WI38 (cell line): ENCODE measurements around the gene VPS52.

ENCODE experiments used
- H3K4me3 ChIP-seq: 2 replicates; pipeline ENCODE4 v1.5.1; 2011; ENCODE audit warnings: low read depth, mild to moderate bottlenecking, control low read depth, low read length
- TF ChIP-seq, protein P1 (sequence below): IDR thresholded peaks from 2 replicates; pipeline ENCODE4 v1.5.1; 2012; ENCODE audit warnings: low read depth, mild to moderate bottlenecking, control low read depth, low read length

VPS52 gene

DNA sequence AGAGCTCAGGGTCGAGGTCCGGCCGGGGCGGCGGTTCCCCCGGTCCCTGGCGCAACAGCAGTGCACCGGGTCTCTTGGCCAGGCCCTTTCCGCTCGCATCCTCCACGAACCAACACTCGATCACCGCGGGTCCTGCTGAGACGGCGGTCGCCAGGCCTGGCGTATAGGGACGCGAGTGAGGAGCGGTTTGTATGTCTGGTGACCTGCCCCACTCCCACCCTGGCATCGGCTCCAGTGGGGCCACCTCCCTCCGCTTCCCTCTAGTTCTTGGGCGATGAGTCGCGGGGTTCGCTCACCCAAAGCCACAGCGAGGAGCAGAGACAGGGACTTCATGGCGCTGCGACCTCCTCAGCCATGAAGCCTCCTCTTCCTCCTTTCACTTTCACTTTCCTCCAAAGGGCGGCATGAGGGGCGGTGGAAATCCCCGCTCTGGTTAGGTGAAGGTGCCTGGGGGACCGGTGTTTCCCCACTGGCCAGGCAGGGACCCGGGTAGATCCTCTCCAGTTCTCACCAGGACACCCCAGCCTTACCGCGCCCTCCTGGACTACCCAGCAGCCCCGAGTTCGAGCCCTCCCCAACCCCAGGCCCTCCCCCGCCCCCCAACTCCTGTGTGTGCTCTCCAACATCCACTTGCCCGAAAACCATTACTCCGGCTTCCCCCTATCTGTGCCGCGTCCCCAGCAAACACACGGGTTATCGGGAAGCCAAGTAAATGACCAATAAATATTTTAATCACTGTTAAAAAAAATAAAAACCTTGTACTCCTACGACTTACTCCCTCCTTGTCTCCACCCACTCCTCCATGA, 42.2 kb upstream of the VPS52 start, which contains the start of gene TAPBP:
TSS of gene TAPBP (minus strand) at position 370 of the 806 bp plus-strand sequence. CDS start at position 333, 37 bp downstream.
- TF ChIP-seq, protein P1, sequence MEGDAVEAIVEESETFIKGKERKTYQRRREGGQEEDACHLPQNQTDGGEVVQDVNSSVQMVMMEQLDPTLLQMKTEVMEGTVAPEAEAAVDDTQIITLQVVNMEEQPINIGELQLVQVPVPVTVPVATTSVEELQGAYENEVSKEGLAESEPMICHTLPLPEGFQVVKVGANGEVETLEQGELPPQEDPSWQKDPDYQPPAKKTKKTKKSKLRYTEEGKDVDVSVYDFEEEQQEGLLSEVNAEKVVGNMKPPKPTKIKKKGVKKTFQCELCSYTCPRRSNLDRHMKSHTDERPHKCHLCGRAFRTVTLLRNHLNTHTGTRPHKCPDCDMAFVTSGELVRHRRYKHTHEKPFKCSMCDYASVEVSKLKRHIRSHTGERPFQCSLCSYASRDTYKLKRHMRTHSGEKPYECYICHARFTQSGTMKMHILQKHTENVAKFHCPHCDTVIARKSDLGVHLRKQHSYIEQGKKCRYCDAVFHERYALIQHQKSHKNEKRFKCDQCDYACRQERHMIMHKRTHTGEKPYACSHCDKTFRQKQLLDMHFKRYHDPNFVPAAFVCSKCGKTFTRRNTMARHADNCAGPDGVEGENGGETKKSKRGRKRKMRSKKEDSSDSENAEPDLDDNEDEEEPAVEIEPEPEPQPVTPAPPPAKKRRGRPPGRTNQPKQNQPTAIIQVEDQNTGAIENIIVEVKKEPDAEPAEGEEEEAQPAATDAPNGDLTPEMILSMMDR: no peak
- peak within 1 kb of the TSS; percentile 87 for H3K4me3 ChIP-seq

DNA sequence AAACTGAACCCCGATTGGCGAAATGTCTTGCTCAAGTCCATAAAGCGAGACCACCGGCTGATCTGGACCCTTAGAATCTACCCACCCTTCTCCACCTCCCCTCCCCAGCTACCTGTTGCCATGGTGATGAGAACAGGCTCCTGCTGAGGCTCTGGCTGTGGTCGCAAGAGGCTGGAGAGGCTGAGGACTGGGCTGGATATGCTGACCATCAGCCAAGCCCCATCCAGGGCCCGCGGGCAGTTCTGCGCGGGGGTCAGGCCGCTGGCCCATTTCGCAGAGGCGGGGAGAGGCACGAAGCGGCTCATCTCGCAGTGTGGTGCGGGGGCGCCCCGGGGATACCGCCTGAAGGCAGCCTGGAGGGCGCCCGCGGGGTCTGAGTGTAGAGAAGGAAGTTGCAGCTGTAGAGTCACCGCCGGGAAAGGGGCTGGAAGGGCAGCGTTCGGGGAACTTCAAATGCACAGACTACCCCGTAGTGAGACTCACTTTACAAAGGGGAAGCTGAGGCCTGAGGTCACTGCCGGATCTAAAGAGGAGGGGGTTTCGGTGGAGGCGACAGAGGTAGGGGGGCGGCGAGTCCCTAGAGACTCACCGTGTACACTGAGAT, 41.5 kb upstream of the VPS52 start:
- H3K4me3 ChIP-seq: peak overlapping the region; percentile 87
- TF ChIP-seq, protein P1: no peak

DNA sequence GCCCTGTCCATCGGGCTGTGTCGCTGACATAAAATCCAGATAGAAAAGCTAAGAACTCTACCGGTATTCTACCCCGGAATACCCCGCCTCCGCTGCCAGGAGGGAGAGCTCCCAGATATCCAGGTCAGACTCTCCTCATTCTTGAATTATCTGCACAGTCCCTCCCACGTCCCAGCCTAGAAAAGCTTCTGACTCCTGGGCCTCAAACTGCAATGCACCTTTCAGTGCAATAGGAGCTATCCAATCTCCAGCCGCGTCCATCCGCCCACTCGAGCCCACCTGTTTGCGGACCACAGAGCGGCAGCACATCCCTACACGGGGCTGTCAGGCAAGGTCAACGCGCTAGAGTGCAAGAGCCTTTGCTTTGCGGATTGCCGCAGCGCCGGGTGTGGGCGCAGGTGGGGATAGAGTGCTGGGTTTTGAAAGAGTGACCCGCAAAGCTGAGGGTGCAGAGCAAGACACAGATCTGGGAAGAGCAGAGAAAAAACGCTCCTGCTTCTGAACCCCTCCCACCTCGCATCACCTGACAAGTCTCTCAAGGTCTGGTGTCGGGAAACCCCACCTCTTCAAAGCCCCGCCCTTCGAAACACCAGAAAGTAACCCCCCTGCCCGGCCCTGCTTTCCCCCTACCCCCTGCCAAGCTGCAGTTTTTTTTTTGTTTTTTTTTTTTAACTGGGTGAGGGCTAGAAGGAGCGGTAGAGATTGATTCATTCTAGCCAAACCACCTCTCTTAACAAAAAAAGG, 40.9 kb upstream of the VPS52 start:
- H3K4me3 ChIP-seq: peak overlapping the region; percentile 87
- TF ChIP-seq, protein P1: no peak

DNA sequence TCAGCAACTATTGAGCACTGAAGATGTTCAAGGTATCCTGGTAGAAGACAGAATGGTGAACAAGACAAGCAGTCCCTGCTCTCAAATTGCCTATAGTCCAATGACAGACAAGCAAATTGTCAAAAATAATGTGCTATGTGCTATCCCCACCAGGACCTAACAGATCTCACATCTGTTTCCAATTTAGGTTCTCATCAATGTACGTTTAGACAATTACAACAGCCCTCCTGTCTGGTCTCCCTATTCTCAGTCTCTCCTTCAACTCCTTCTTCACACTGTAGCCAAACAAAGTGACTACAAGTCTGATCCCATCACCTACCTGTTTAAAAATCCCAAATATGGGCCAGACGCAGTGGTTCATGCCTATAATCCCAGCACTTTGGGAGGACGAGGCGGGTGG, 34.7 kb upstream of the VPS52 start:
- no peak overlapping the region for H3K4me3 ChIP-seq
- TF ChIP-seq, protein P1: no peak

- no peak overlapping the region for H3K4me3 ChIP-seq
- TF ChIP-seq, protein P1: no peak
Observed at GRCh38 chr6:33305052-33305451, 33.4 kb upstream of the VPS52 start.

- TF ChIP-seq, protein P1: no peak
Observed at GRCh38 chr6:33304216-33304615, 32.5 kb upstream of the VPS52 start.

DNA sequence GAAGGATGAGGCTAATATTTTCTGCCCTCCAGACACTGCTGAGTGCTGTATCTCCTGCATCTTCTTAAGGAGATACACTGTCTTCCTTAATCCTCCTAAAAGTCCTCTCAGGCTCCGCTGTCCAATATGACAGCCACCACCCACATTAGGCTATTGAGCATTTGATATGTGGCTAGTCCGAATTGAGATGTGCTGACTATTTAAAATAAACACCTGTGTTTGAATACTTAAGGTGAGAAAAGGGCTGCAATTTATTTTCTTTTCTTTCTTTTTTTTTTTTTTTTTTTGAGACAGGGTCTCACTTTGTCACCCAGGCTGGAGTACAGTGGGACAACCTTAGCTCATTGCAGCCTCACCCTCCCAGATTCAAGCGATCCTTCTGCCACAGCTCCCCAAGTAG, 30.2 kb upstream of the VPS52 start:
- H3K4me3 ChIP-seq: no peak overlapping the region
- TF ChIP-seq, protein P1: no peak

More at GRCh38 chr6:33304216-33304615, 32.5 kb upstream of the VPS52 start:
- no peak overlapping the region for H3K4me3 ChIP-seq
